Stimulated activated CD4-positive, alpha-beta T cell treated with anti-CD3 and anti-CD28 coated beads, Interleukin-12 subunit alpha, Interleukin-12 subunit beta, amount 100 ng/mL, for 24 hours (primary cell): Measurements from ENCODE around the gene MAZ.
A peak's percentile ranks its signal among the peaks of the same experiment; 100 is the strongest.

ENCODE experiments used
- DNase-seq, 2 experiments: peaks; one replicate each; pipeline ENCODE4 v3.0.0-alpha.2; 2020; ENCODE audit warnings: low read depth in 2 of 2

The MAZ gene

DNA sequence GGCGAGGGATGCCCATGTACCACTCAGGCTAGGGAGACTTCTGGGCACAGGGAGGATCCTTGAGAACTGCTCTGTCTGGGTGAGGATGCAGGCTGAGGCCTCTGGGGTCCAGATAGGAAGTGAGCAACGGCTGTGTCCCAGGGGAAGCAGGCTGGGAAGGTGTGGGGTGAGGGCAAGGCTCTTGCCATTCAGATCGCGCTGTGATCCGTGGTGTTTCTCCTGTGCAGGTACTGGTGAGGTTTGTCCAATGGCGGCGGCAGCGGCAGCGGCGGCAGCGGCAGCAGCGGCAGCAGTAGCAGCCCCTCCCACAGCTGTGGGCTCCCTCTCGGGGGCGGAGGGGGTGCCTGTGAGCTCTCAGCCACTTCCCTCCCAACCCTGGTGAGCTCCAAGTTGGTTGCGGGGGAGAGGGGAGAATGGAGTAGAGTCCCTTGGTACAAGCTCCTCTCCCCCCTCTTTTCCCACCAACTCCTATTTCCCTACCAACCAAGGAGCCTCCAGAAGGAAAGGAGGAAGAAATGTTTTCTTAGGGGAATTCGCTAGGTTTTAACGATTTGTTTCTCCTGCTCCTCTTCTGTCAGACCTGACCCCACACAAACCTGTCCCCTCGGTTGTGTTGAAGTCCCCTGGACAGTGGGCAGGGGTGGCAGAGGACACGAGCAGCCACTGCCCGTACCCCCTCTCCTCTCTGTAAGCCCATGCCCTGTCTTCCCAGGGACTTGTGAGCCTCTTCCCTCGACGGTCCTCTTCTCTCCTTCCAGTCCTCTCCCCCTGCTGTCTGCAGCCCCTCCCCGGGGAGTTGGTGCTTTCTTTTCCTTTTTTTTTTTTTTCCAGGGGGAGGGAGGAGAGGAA is 3.7 kb downstream of the MAZ start:
- DNase-seq = no peak

DNA sequence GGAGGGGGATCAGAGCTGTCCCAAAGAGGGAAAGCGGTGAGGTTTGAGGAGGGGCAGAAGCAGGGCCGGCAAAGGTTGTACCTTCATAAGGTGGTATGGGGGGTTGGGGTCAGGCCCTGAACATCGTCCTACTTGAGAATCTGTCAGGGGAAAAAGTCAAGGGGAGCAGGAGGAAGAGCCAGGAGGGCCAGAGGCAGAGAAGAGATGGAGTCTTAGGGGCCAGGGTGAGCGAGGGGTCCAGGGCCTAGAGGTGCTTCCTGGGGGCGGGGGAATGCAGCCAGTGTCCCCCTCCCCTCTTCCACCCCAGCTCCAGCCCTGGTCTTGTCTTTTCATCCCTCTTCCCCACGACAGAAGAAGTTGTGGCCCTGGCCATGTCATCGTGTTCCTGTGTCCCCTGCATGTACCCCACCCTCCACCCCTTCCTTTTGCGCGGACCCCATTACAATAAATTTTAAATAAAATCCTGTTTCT is 4.4 kb downstream of the MAZ start:
- no peak for DNase-seq

DNA sequence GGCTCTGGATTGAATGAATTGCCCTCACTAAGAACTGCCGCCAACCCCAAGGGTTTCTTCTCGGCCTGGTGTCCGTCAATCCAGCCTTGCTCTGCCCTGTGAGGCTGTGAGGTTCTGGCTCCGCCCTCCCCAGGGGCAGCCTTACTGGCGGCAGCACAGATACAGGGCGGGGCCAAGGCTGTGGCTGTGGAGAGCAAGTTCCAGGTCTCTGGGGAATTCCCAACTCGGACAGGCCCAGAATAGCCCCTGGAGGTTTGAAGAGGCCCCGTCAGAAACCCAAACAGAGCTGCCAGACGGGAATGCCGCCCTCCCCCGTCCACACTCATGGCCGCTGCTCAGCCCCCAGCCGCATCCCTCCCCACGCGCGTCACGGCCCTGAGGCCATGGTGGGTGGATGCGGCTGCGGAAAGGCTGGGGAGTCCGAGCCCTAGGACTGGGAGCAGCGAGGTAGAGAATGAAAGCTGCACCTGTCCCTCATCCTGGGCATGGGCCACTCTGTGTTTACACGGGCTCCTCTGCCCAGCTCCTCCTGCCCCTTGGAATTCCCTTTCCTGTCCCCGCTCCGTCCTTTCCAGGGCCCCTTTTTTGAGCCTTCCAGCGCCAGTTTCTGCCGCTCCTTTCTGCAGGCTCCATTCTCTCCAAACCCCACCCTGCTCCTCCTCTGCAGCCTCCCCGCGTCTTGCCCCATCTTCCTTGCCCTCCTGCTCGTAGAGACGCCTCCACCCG is 5.0 kb downstream of the MAZ start:
- peak; percentile 44 to 84 for DNase-seq

- DNase-seq = no peak
Measured at GRCh38 chr16:29811896-29812665, 5.8 kb downstream of the MAZ start, which contains the start of gene PRRT2. Gene PRRT2, plus strand, starts transcription at chr16:29812193. Its CDS starts 862 bp downstream, at chr16:29813055.

GRCh38 chr16:29812754-29813643 is 6.7 kb downstream of the MAZ start:
- DNase-seq = no peak

- DNase-seq = no peak
Measured at GRCh38 chr16:29813644-29814562, 7.6 kb downstream of the MAZ start.

DNA sequence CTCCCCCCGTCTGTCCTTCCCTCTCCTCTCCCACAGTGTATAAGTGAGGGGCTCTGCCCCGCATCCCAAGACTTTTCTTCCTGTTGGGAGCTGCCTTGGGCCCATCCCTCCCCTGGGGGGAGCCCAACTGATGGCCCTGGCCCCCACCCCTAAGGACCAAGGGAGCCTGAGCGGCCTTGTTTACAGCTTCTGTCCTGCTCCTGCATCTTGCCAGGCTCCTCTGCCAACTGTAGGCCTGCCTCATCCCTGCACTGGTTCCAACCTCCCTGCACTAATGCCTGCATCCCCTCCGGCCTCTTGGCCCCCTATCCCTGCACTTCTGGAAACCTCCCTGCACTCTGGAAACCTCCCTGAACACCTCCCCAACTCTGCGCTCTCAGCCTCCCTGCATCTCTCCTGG is 8.3 kb downstream of the MAZ start:
- no peak for DNase-seq

DNA sequence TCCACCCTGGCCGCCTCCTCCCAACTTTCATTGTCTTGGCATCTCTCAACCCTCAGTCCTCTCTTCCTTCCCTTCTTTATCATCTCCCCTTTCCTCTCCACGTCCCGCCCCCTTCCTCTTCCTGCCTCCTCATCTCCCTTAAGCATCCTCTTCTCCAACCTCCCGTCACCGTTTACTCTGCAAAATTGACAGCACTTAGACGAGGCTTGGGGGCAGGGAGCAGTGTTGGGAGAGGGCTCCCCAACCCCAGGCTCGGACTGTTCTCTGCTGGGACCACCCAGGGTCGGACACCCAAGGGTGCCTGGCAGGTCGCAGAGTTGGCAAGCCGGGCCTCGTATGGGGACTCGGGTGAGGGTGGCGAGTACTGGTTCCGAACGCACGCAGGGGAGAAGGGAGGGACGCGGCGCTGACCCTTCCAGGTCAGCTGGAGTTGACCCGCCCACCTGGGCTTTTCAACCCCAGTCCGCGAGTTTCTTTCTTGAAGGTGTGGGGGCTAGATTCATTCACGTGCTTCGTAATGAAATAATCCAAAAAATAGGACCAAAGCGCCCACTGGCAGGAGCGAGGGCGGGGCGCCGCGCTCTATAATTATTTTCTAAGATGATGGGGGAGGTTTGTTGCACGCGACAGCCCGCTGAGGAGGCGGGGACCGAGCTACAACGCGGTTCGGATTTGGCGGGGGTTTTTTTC is 8.8 kb downstream of the MAZ start:
- no peak for DNase-seq

DNA sequence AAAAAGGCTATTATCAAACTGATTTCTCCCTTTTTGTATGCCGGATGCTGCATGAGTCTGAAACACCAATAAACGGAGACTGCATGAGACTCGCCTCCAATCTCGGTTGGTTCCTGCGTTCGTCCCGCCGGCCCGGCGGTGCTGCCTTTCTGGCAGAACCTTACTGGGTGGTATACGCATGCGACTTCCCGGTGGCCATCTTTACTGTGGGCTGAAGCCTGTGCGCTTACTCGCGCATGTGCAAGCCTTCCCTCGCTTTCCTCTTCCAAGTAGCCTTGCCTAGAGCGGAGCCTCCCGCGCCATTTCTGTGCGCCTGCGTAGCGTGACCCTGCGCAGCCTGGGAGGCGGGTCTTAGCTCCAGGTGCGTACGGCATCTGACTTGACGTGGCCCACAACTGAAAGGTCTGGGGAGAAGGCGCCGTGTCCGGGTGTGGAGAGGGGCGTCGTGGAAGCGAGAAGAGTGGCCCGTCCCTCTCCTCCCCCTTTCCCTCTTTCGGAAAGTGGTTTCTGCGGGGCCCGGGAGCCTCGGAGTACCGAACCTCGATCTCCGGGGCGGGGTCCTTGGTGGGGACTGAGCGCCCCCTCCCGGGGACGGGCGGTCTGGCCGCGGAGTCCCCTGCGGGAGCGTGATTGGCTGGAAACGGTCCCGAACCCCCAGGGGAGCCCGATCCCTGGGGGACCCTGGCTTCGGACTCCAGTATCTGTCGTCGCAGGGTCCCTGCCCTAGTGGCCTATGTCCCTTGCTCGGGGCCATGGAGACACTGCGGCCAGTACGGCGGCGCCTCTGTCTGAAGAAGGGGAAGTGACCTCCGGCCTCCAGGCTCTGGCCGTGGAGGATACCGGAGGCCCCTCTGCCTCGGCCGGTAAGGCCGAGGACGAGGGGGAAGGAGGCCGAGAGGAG is 9.7 kb downstream of the MAZ start, which contains the start of gene PAGR1:
Gene PAGR1 (plus strand): TSS at position 360 of the 901 bp plus-strand sequence. CDS start 374 bp downstream, at position 734.
- peak; percentile 97 to 98 for DNase-seq

GRCh38 chr16:29816694-29817441 is 10.5 kb downstream of the MAZ start:
- DNase-seq = peak in 1 of 2 experiments; percentile 40

GRCh38 chr16:29818082-29818481 is 11.8 kb downstream of the MAZ start:
- no peak for DNase-seq

DNA sequence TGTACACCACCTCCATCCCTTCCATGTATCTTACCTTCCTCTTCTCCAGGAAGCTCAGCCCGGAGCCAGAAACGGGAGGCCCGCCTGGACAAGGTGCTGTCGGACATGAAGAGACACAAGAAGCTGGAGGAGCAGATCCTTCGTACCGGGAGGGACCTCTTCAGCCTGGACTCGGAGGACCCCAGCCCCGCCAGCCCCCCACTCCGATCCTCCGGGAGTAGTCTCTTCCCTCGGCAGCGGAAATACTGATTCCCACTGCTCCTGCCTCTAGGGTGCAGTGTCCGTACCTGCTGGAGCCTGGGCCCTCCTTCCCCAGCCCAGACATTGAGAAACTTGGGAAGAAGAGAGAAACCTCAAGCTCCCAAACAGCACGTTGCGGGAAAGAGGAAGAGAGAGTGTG is 13.2 kb downstream of the MAZ start:
- no peak for DNase-seq

- DNase-seq = no peak
Measured at GRCh38 chr16:29820271-29820701, 14.0 kb downstream of the MAZ start, which contains the start of gene MVP. Gene MVP, plus strand, starts transcription at chr16:29820462. Its CDS starts 10,088 bp downstream, at chr16:29830550.

DNA sequence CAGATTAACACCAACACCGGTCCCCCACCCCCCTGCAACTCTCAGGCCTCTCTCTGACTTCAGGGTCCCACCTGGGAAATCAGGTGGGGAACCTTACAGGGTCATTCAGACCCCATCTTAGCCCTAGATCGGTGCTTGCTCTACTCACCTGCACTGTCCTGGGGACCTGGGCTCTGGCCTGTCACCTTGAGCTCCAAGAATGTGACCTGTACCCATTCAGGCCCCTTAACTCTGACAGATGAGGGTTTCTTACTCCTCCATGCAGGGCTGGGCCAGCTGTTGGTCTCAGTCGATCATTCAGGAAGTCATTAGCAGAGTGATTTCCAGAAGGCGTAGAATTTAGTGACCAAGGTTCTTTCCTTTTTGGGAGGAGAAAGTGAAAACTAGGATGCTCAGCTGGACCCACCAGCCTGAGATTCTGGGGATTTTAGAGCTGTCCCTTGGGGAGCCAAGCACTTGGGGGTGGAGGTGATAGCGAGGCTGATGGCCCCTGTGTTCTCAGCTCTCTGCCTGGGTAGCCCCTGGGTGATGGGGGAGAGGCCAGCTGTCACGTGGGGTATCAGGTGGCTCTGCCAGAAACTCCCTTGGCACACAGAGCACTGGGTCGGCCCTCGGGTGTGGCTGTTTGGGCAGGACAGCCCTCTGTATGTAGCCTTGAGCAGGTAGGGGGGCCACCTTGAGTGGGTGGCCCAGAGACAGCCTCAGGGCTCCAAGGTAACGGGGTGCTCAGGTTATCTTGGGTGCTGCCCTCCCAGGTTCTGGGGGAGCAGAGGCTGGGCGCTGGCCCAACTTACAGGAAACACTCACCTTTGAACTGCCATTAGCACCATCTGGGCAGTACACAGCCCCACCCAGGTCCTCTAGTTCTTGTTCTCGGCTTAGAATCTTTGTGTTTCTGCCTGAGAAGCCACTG is 14.7 kb downstream of the MAZ start:
- no peak for DNase-seq

DNA sequence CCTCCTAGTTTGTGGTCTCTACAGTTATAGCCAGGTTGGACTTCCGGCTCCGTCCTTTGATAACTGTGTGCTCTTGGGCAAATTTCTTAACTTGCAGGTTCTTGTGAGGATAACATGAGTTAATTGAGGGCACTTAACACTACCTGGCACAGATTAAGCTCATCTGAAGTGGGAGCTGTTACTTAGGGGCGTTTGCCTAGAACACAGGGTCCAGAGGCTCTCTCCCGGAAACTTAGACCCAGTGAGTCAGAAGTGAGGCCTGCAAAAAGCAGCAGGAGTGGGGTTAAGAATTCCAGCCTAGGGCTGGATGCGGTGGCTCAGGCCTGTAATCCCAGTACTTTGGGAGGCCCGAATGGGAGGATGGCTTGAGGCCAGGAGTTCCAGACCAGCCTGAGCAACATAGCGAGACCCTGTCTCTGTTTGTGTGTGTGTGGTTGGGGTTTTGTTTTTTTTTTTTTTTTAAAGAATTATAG is 15.3 kb downstream of the MAZ start:
- no peak for DNase-seq

GRCh38 chr16:29824589-29825144 is 18.3 kb downstream of the MAZ start:
- DNase-seq = no peak
